D721Med (cell line): ENCODE measurements around the gene LAMB3.
A peak's percentile ranks its signal among the peaks of the same experiment; 100 is the strongest.

ENCODE experiments used
- DNase-seq: peaks from one replicate; pipeline ENCODE4 v3.0.0; 2011; ENCODE audit warnings: low spot score; ENCODE audit not compliant: insufficient read length
- FAIRE-seq: peaks from 2 replicates; lab custom pipeline; 2011; peaks lifted over from hg19 to GRCh38; lab: Jason Lieb, UNC
- TF ChIP-seq, protein P1 (sequence below): IDR thresholded peaks from 2 replicates; pipeline ENCODE4 v1.5.1; 2012; ENCODE audit warnings: mild to moderate bottlenecking, control low read depth; ENCODE audit not compliant: insufficient read depth; ENCODE audit errors: missing control alignments

LAMB3 gene

DNA sequence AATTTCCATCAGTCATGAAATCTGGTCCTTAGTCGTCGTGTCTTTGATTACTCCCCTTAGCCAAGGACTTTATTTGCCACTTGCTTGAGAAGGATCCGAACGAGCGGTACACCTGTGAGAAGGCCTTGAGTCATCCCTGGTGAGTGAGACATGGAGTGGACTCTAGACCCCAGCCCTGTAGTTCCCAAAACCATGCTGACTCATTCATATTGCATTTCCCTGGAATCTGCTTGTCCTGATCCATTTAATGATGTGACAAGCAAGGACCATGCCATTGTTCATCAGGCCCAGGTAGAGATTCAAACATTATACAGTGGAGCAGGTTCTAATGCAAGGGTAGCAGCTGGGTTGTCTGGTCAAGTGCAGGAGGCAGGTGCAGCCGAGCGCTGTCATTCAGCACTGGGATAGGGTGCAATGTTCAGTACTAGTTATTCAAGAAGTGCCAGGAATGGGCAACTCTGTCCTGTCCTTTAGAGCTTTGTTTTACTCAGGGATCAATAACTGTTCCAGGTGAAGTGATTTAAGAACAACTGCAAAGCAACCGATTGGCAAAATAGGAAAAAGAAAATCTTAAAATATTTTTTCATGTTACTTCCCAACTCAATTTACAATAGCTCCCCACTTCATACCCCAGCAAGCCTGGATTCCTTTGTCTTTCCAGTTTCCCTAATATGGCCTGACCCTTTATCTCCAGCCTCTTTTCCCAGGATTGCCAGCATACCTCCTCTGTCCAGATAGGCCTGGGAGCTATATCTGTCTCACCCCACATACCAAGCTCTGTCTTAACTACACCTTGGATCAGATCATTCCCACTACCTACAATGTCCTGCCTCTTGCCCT is 42.2 kb downstream of the LAMB3 start:
- TF ChIP-seq, protein P1, sequence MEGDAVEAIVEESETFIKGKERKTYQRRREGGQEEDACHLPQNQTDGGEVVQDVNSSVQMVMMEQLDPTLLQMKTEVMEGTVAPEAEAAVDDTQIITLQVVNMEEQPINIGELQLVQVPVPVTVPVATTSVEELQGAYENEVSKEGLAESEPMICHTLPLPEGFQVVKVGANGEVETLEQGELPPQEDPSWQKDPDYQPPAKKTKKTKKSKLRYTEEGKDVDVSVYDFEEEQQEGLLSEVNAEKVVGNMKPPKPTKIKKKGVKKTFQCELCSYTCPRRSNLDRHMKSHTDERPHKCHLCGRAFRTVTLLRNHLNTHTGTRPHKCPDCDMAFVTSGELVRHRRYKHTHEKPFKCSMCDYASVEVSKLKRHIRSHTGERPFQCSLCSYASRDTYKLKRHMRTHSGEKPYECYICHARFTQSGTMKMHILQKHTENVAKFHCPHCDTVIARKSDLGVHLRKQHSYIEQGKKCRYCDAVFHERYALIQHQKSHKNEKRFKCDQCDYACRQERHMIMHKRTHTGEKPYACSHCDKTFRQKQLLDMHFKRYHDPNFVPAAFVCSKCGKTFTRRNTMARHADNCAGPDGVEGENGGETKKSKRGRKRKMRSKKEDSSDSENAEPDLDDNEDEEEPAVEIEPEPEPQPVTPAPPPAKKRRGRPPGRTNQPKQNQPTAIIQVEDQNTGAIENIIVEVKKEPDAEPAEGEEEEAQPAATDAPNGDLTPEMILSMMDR, result no peak
- FAIRE-seq, result no peak
- no peak for DNase-seq

DNA sequence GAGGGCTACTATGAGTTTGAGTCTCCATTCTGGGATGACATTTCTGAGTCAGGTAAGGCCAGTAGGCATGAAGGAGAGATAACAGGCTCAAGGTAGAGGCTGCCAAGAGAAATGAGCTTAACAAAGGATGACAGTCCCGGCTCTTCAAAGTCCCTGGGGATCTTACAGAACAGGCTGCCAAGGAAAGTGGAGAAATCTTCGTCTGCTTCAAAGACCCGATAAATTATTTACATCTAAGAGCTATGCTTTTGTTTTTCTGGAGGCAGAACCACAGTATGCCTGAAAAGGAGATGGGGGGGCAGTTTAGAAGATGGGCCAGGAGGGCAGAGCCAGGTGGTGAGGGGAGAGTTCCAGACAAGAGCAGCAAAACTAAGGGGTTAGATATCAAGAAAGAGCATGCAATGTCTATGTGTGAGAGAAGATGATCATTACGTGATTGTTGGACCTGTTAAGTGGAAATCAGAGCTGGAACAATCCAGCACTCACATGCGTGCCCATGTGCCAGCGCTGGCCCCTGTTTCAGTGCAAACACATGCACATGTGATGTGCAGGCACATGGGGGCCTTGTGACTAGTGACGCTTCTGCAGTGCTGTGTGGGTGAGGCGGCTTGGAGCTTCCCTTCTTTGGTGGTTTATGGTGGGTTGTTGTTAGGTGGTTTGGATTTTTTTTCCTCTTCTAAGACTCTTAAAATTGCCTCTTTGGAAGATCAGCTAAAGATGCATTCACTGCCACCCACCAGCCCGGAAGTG is 43.0 kb downstream of the LAMB3 start:
- no peak for FAIRE-seq
- DNase-seq, result no peak

DNA sequence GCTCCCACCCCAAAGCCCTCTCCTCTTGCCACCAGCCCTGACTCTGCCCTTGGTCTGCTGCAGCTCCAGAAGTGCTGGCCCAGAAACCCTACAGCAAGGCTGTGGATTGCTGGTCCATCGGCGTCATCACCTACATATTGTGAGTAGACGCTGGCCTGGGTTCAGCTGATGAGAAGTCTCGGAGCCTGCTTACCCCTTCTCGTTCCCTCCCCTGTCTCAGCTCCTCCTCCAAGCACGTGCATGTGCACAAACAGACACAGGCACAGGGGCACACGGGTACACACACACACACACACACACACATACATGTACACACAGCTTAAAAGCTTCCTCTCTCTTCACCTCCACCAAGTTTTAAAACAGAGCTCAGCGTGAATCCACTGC is 44.4 kb downstream of the LAMB3 start:
- TF ChIP-seq, protein P1, result no peak
- DNase-seq (no peak), FAIRE-seq (no peak)

More for the DNA sequence above, 43.0 kb downstream of the LAMB3 start:
- TF ChIP-seq, protein P1, result no peak

DNA sequence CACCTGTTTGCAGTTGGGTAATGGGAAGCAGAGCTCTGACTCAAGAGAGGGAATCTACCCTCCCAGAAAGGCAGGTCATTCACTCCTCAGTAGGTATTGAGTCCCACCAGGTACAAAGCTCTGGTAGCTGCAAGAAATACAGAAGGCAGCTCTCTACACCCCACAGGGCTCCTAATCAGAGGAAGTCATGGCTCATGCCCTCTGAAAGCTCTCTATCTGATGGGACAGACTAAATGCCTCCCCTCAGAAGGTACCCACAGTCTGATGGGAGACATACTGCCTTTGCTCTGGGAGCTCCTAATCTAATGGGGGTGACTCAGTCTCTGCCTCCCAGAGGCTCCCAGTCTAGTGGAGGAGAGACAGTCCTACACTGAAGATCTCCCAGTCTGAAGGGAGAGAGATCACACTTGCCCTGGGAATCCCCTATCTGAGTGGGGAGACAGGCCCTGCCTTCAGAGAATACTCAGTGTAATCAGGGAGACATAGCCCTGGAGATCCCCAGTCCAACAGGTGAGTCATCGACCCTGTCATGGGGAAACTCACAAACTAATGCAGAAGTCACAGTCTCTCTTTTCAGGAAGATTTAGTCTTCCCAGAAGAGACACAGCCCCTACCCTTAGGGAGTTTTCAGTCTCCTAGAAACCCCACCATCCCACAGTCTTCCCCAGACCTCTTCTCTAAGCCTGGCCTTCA is 45.0 kb downstream of the LAMB3 start:
- FAIRE-seq (no peak), DNase-seq (no peak)
- TF ChIP-seq, protein P1, result no peak

DNA sequence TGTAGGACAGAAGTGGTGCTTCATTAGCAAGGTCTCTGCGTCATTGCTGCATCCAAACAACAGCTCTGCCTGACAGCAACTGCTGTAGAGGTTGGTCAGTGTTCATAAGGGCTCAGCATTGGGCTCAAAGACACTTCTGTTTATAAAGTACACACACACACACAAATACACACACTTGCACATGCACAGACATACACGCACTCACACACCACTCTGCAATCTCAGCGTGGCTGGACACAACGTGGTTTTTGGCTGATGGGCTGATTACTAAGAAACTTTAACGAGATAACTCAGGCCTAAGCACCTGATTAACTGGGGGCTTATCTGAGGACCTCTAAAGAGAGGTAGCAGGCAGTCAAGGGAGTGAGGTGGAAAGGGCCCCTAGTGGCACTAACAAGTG is 48.3 kb downstream of the LAMB3 start:
- TF ChIP-seq, protein P1, result no peak
- FAIRE-seq (no peak), DNase-seq (no peak)

DNA sequence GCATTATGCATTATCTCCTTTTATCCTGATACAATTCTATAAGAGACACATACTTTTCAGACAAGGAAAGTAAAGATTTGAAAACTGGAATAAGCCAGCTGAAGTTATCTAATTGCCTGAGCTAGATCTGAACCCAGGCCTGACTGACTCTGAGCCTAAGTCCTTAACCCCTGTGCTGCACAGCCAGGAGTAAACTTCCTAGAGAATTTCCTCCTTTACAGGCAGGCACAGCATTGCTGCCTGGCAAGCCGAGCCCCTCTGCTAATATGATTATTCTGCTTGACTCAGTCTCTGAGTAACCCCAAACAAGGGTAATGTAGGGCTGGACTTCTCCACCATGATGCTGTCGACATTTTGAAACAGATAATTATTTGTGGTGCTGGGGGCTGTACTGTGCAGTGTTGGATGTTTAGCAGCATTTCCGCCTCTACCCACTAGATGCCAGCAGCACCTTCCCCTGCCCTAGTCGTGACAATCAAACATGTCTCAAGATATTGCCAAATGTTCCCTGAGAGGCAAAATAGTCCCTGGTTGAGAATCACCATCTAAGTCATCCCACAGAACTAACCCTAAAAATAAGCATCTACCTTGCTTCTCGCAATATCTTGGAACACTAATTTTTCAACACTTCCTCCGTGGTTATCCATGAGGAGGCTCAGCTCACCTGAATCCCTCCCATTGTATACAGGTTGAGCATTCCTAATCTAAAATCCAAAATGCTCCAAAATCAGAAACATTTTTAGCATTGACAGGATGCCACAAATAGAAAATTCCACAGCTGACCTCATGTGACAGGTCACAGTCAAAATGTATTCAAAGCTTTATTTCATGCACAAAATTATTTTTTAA is 50.2 kb downstream of the LAMB3 start:
- DNase-seq (no peak), FAIRE-seq (no peak)
- TF ChIP-seq, protein P1, result peak; percentile 83
